SK-N-SH treated with all-trans-retinoic acid at 6 μM for 48 hours (cell line): ENCODE measurements around the gene SH3D19.

ENCODE experiments used
- ISL1 ChIP-seq: fragments of 250-450 bp; sonication (Bioruptor Pico); IDR thresholded peaks from 2 replicates; pipeline ENCODE4 v2.1.2; 2022; ENCODE audit warnings: mild to moderate bottlenecking, moderate library complexity
- OSR1 ChIP-seq: fragments of 250-450 bp; sonication (Bioruptor Pico); IDR thresholded peaks from 2 replicates; pipeline ENCODE4 v1.8.0; 2022; ENCODE audit warnings: moderate library complexity, mild to moderate bottlenecking, inconsistent platforms
- PATZ1 ChIP-seq: fragments of 250-450 bp; sonication (Bioruptor Pico); IDR thresholded peaks from 2 replicates; pipeline ENCODE4 v1.8.0; 2020; ENCODE audit warnings: mild to moderate bottlenecking, moderate library complexity, borderline replicate concordance
- ZFP30 ChIP-seq: fragments of 450-650 bp; formaldehyde crosslinking; IDR thresholded peaks from 2 replicates; pipeline ENCODE4 v1.5.0; 2022; ENCODE audit warnings: mild to moderate bottlenecking, moderate library complexity

- TF ChIP-seq ZFP30 (CRISPR knock-in tag) (no peak), OSR1 (no peak), ISL1 (CRISPR knock-in tag) (no peak), PATZ1 (CRISPR knock-in tag) (no peak)
Measured at GRCh38 chr4:151242305-151242704, 83.1 kb downstream of the SH3D19 start.
